Kidney glomerular epithelial cell (primary cell): ENCODE data around the gene ZNF280B.
"Not testable (repeated sequence)": the region's sequence is repeated elsewhere in the genome, so short reads cannot be mapped to it uniquely, and the experiment has no call there.

Source experiments
- DNase-seq: peaks from one replicate; lab custom pipeline; 2025; lab: John Stamatoyannopoulos, UW

ZNF280B gene

DNA sequence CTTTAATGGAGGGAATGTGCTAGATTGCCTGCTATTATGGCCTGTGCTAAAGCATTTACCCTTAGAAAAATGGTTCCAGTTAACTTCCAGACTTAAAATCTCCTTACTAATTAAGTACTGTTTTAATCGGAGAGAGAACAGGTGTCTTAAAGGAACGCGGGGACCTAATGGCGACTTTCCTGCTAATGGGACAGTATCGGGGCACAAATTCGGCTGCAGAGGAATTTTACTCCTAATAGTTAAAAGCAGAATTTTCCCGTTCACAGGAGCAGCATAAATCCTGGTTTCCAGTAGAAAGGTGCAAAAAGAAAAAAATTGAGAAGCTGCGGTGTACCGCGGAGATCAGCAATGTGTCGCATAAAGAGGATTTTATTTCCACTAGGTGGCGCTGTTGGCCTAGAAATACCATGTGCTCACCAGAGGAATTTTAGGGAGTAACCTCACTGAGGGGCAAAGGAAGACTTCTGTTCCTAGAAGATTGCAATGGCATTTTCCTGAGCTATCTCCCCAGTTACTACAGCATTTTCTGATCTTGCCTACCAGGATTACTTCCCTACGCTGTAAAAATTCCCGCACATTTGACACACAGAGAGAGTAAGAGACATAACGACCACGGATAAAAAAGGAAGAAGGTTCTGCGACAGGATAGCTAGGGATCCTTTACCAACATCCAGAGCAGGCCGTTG, 44.5 kb downstream of the ZNF280B start:
- peak; percentile 68 for DNase-seq

DNA sequence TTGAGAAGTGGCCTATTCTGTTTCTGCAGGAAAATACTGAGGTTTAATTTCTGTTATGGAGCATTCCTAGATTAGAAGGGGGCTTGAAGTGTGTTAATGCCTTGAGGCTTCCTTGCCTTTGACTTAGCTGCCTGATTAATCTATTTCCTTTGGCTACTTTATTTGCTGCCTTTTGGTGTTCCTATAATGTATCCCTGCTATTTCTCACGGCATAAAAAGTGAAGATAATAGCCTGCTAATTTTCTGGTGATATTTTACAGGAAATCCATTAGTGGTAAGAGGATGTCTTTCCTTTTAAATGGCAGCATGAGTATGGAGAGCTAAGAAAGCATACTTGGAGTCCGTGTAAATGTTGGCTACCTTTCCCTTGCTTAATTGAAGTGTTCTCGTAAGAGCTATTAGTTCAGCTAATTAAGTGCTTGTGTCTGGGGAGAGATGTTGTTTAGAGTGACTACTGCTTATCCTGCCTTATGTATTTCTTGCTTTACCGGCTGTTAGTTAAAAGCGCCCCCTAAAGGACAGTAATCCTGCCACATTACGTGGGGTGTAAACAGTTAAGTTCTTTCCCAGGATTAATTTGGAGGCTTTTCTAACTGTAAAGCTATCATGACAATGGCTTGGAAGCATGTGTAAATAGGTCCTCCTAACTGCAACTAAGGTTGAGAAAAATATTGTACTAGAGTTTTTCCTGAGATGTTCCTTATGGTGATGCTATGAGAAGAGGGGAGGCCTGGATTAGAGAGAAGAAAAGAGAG, 45.6 kb downstream of the ZNF280B start:
- DNase-seq = no peak

DNA sequence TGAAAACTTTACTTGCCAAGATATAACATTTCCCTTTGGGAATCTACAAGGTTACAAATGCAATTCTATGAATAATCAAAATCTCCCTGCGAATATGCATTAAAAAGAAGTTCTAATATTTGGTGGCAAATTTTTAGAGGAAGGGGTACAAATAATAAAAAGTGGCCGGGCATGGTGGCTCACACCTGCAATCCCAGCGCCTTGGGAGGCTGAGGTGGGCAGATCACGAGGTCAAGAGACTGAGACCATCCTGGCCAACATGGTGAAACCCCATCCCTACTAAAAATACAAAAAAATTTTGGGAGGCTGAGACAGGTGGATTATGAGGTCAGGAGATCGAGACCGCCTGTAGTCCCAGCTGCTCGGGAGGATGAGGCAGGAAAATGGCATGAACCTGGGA, 47.0 kb downstream of the ZNF280B start:
- no peak for DNase-seq

DNA sequence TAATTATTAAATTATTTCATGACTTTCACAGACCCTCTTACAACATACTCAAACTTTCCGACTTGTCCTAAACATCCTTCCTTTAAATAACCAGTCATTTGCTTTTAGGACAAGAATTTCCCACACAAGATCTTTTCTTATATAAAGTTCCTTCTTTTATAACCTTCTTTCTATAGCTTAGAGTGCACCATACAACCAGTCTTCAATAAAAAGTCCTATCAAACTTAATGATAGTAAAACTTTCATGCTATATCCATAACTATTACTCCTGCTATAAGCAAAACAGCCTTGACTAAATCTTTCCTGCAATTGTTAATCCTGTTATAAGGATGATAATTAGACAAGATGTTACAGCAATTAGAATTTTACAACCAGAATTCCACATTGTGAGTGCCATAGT, 47.4 kb downstream of the ZNF280B start:
- no peak for DNase-seq

DNA sequence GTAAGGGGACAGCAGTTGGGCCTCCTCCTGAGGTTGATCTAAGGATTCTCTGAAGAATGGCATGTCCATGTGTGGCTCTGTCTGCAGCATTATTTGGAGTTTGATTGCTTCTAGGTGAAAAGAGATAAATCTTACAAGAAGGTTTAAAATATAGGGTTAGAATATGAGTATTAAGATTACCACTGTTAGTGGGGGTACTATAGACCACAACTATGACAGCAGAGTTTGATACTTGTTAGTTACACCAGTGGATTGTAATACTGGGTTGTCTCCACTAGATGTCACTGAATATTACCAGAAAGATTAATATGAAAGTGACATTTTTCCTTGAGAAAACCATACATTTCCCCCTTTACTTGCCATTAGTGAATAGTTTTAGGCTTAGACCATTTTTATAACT, 47.9 kb downstream of the ZNF280B start:
- no peak for DNase-seq

DNA sequence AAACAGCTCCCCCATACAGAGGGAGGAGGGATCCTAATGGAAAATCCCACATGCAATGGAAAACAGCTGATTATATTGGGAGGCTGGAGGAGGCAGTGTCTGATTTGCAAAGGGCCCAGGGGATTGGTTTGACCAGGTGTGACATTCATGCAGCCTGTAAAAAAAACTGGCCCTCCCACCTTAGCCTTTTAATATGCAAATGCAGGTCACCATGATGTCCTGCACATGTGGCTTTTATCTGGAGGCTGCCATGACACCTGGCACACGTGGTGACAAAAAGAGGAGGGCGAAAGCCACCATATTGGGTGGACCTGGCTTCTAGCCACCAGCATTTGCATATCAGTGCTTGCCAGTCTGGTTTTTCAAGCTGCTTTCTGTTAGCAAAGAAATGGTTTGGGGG, 48.5 kb downstream of the ZNF280B start:
- no peak for DNase-seq

DNA sequence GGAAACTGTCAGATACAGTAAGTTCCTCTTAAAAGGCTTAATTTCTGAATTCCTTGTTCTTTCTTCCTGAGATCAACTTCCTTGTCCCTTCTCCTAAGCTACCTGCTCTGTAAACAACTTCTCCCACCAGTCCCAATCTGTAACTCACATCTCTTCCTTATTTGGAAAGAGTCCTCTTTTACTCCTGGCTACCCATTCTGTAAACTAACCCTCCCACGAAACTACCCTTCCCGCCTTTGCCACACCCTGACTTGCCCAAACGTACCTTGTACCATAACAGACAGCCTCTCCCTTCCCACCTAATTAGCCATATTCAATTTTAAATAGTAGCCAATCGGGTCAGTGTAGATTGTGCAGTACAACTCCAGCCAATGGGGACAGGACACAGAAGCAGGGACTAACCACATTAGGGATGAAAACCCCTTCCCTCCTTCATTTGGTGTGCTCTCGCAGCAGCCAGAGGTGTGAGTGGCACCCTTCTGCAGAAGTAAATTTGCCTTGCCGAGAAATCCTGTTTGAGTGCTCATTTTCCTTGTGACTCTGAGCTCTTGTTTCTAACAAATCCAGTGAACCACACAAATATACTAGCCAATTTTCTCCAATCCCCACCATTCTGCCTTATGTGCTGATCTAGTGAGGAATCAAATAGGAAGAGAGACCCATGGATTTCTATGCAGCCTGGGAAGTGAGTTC, 49.5 kb downstream of the ZNF280B start:
- no peak for DNase-seq

DNA sequence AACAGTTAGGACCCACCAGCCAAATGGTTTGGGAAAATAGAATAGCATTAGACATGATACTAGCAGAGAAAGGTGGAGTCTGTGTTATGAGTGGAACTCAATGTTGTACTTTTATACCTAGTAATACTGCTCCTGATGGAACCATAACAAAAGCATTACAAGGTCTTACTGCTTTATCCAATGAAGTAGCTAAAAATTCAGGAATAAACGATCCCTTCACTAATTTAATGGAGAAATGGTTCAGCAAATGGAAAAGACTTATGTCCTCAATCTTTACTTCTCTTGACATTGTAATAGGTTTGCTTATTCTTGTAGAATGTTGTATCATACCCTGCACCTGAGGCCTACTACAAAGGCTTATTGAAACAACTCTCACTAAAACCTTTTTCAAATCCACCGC, 50.2 kb downstream of the ZNF280B start:
- DNase-seq = no peak

DNA sequence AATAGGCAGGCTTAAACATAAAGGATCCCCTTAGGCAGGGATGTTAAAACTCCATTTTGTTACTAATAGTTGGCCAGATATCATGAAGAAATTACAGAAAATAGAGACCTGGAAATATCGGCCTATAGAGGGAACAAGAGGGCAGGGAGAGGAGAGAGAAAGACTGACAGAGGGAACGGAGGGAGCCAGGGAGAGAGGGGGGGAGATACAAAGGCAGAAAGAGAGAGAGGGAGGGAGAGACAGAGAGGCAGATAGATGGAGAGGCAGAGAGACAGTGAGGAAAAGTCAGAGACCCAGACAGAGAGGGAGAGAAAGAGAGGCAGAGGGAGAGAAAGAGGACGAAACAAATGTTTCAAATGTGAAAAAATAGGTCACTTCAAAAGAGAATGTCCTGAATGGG, 53.5 kb downstream of the ZNF280B start:
- no peak for DNase-seq

DNA sequence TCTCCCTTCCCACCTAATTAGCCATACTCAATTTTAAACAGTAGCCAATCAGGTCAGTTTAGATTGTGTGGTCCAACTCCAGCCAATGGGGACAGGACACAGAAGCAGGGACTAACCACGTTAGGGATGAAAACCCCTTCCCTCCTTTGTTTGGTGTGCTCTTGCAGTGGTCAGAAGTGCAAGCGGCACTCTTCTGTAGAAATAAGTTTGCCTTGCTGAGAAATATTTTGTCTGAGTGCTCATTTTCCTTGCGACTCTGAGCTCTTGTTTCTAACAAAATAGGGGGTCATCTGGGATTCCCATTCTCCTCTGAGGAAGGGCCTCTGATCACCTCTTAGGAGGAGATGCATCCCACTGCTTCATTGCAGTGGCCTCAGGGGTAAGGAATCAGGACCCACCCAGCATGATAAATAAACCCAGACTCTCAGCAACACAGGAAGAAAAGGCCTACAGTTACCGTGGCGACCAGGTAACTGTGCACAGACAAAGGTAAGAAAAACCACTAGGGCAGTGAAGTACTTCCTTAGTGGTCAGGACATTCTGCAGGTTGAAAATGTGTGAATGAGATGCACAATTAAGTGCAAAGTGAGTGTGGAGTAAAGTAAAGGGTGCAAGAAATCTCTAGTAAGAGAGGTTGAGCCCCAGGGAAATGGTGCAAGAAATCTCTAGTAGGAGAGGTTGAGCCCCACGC, 55.4 kb downstream of the ZNF280B start:
- no peak for DNase-seq

DNA sequence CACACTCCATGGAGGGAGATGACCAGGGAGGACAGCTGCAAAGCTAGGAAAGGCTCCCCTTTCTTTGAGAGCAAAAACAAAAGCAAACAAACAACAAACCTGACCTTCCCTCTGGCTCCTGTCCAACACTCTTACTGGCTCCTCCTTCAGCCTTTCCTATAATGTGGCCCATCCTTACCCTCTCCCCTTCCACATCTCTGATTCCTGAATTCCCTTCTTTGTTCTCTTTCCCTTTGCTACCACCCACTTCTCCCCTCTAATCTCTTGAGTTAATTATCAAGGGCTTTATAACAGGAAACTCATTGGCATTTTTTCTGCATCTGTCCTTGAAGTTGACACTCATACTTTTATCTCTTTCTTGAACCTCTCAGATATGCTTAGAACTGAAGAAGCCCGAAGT, 56.3 kb downstream of the ZNF280B start:
- no peak for DNase-seq

DNA sequence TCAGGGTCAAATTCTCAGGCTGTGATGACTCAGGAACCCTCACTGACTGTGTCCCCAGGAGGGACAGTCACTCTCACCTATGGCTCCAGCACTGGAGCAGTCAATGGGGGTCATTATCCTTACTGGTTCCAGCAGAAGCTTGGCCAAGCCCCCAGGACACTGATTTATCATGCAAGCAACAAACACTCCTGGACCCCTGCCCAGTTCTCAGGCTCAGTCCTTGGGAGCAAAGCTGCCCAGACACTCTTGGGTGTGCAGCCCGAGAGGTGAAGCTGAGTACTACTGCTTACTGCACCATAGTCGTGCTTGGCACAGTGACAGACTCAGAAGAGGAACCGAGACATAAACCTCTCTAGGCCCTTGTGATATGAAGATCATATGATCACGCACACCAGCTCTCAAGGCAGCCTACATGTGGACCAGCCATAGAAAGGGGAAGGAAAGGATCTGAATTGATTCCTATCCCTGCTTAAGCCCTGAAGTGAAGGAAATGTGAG, 58.2 kb downstream of the ZNF280B start:
- DNase-seq = no peak

DNA sequence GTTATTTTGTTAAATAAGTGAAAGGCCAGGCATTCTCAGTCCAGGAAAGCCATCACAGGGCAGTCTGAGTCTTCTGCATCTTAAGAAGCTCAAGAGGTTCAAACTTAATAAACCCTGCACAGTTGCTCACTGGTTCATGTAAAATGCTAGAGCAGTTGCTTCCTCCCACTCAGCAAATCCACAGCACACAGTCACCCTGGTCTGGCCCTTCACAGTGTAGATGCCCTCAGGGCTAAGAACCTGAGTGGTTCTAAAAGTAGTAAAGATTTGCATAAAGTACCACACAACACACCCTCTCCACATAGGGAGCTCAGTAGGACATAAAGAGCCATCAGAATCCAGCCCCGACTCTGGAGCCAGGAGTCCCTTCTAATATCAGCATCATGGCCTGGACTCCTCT, 58.7 kb downstream of the ZNF280B start:
- DNase-seq = no peak

DNA sequence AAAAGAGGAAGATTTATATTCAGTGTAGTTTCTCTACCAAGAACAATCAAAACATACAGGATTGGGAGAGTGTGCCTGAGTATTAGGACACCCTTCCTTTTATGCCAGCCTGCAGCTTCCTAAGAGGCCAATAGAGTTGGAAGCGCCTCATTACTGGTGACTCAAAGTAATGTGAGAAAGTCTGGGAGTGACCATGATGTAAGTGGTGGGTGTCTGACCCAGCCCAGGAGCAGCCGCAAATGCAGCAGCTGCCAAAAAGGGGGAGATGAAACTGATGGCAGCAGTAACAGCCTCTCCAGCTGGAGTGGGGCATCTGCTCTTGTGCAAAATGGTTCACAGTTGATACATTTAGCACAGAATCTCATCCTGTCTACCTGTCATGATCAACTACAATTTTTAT, 62.0 kb downstream of the ZNF280B start:
- no peak for DNase-seq

DNA sequence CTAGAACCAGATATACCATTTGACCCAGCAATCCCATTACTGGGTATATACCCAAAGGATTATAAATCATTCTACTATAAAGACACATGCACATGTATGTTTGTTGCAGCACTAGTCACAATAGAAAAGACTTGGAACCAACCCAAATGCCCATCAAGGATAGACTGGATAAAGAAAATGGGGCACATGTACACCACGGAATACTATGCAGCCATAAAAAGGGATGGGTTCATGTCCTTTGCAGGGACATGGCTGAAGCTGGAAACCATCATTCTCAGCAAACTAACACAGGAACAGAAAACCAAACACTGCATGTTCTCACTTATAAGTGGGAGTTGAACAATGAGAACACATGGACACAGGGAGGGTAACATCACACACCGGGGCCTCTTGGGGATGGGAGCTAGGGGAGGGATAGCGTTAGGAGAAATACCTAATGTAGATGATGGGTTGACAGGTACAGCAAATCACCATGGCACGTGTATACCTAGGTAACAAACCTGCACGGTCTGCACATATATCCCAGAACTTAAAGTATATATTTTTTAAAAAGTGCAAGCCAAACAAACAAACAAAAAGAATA, 64.4 kb downstream of the ZNF280B start:
- not testable (repeated sequence) for DNase-seq

DNA sequence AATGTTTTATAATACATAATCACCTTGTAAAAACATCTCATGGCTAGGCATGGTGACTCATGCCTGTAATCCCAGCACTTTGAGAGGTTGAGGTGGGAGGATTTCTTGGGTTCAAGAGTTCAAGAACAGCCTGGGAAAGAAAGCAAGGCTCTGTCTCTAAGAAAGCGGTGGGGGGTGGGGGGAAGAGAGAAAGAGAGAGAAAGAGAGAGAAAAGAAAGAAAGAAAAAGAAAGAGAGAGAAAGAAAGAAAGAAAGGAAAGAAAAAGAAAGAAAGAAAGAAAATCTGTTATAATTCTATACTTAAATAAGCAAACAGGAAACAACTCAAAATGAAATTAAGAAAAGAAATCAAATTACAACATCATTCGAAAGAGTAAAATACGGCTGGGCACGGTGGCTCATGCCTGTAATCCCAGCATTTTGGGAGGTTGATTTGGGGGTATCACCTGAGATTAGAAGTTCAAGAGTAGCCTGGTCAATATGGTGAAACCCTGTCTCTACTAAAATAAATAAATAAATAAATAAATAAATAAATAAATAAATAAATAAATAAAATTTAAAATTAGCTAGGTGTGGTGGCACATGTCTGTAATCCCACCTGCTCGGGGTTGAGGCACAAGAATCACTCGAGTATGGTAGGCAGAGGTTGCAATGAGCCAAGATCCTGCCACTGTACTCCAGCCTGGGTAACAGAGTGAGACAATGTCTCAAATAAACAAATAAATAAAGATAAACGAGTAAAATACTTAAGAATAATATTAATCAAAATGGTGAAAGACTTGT, 65.4 kb downstream of the ZNF280B start:
- DNase-seq = no peak

DNA sequence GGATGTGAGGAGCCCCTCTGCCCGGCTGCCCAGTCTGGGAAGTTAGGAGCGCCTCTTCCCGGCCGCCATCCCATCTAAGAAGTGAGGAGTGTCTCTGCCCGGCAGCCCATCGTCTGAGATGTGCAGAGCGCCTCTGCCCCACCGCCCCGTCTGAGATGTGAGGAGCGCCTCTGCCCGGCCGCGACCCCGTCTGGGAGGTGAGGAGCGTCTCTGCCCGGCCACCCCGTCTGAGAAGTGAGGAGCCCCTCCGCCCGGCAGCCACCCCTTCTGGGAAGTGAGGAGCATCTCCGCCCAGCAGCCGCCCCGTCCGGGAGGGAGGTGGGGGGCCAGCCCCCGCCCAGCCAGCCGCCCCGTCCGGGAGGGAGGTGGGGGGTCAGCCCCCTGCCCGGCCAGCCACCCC, 66.9 kb downstream of the ZNF280B start:
- not testable (repeated sequence) for DNase-seq

DNA sequence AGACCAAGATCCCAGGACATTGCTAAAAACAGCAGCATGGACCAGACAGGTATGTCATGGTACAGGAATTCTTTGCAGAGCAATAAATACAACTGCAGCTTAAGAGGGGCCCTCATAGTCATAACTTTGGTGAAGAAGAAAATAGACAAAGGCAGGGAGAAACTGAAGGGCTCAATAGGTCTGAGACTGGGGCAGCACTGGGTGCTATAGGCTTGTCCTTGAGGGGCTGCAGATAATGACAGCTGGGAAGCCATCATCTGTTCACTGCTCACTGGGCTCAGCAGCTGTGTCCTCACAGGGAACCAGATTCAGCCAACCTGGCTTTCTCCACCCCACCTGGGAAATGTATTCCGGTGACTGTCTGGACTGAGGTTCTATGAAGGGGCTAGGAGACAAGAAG, 68.4 kb downstream of the ZNF280B start:
- DNase-seq = no peak
